ENCODE results near the gene TMCO4.

TMCO4 gene

DNA sequence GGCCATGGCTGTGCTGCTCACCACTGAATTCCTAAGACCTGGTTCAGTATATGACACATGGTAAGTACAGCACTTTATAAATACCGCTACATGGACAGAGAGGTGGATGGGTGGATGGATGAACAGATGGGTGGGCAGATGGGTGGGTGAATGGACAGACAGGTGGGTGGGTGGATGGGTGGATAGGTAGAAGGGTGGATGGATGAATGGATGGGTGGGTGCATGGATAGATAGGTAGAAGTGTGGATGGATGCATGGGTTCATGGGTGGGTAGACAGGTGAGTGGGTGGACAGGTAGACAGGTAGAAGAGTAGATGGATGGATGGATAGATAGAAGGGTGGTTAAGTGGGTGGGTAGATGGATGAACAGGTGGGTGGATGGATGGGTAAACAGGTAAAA, 54.8 kb downstream of the TMCO4 start:
- DNase-seq = no peak

DNA sequence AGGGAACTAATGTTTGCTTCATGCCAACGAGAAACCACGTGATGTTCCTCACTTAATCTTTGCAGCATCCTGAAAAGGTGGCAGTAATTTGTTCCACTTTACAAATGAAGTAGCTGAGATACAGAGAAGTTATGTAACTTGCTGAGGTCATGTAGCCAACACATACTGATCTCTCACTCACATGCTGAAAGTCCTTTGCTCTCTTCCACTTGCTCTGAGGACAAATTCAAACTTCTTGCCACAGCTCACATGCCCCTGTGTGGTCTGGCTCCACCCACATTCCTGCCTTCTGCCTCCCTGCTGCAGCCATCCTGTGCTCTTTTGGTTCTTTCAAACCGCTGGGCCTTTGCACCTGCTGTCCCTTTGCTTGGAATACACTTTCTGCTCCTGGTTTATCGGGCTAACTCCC, 55.4 kb downstream of the TMCO4 start:
- no peak for DNase-seq

DNA sequence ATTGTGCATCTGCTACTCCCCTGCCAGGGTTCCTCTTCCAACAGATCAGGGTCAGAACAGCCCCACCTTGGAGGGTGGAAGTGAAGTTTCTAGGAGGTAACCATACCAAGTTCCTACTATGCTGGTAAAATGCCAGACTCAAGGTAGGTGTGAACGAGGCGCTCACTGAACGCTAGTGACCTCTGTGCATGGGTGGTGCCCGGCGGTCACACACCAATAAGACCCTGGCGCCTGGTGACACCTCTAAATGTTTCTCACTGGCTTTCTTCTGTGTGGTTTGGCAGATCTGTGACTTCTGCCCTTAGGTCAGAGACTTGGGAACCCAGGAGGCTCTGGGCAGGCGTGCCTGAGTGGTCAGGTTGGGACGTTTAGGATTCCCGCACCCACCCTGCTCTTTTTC, 55.9 kb downstream of the TMCO4 start:
- no peak for DNase-seq

GRCh38 chr1:19743180-19743579, 56.5 kb downstream of the TMCO4 start:
- no peak for DNase-seq

DNA sequence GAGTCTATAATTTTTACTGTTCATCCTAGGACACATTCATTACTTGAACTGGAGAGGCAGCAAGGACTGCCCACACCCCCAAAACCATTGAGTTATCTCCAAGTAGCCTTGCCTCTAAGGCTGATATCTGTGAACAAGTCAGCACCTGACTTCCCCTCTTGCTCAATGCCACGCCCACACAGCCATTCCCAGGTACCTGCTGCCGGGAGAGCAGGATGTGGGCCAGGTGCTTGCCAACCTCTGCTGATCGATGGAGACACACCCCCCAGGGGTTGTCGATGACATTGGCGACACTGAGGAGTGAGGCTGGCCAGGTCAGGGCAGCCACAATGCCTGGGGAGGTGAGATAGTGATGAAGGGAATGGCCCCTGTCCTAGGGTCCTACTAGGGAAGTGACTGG, 60.1 kb downstream of the TMCO4 start:
- no peak for DNase-seq

GRCh38 chr1:19738669-19739068, 61.0 kb downstream of the TMCO4 start:
- no peak for DNase-seq

DNA sequence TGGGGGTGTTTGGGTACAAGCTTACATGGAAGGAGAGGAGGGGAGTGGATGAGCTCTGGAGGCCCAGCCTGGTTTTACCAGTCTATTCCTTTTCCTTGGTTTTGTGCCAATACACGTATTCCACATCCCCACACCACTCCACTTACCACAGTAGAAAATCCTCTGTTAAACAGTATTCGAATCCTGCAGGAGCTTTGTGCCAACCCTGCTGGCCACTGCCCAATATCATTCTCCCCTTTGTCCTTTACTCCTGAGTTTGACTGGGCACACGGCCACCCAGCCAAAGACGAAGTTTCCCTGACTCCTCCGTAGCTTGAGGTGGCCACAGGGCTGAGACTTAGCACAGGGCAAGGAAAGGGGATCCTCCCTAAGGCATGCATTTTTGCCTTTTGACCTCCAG, 61.6 kb downstream of the TMCO4 start:
- DNase-seq = no peak

GRCh38 chr1:19737104-19737825, 62.5 kb downstream of the TMCO4 start:
- peak; percentile 63 for DNase-seq

DNA sequence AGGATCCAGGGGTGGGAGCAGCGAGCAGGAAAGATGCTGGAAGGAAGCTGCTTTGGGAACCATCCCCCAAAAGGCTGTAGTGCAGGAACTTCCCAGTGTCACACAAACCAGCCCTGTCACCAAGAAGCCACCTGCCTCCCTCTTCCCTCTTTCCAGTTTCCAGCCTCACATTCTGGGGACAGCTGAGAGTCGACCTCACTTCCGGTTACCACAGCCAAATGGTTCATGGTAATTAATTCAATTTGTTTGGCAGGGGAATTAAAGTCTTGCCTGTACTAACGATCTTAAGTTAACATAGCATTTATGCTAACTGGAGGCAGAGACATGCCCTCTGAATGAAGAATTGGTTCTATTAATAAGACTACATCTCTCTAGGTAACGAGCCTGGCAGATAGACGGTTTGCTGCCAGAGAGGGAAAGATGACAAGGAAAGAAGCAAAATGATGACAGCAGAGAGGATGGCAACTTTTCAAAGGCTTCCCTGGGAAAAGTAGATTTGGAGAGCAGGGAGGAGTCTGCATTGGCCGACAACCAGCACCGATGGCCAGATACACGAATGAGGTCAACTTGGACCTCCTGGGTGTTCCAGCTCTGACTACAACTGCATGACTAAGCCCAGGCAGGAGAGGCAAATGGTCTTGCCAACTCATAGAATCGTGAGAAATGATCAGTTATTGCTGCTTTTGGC, 64.1 kb downstream of the TMCO4 start:
- DNase-seq = peak; percentile 16

DNA sequence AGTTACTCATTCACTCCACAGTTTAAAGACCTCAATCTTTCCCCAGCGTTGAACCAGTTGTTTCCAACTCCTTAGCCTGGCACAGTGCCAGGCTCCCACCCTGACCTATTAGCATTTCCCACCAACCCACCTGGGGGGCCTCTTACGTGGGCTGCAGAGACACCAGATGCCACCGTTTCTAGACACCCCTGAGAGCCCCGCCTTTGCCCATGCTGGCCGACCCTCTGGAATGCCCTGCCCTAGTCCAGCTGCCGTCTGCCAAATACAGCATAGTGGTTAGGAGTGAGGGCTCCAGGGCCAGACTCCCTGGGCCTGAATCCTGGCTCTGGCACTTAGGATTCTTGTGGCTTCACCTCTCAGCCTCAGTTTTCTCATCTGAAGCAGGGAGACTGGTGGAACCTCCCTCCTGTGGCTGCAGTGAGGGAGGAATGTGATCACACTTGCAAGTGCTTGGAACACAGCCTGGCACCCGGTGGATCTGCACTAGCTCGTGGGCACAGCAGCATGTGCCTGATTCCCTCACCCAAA, 65.2 kb downstream of the TMCO4 start:
- peak; percentile 4 for DNase-seq

DNA sequence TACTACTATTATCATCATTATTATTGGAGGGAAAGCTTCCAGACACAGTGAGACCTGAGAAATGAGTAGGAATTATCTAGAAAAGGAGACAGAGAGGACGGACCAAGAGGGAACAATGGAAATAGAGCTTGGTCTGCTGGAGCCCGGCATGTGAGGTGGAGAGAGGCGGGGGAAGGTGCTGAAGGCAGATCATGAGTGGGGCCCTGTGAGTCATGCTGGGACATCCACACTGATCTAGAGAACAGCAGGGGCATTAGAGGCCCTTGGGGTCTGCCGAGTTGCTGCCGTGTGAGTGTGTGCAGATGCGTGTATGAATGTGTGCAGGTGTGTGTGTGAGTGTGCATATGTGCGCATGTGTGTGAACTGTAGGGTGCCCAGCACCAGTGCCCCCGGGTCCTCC, 65.7 kb downstream of the TMCO4 start:
- no peak for DNase-seq

GRCh38 chr1:19733615-19734014, 66.1 kb downstream of the TMCO4 start:
- DNase-seq = no peak

GRCh38 chr1:19731311-19731821, 68.3 kb downstream of the TMCO4 start:
- no peak for DNase-seq

DNA sequence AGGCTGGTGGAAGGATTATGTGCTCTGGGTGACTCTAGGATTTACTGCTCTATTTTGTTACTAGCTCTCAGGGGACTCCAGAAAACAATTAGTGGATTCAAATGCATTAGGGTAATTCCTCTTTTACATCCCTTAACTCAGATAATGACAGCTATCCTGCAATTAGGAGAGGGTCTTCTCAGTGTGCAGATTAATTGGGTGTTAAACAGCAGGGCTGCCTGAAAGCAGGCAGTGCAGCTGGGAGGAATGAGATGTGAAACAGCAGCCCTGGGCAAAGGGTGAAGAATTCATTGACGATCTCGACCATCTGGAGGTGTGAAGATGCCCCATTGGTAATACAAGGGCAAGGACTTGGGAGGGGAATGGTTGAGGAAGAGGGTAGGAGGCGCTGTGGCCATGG, 68.9 kb downstream of the TMCO4 start:
- no peak for DNase-seq

DNA sequence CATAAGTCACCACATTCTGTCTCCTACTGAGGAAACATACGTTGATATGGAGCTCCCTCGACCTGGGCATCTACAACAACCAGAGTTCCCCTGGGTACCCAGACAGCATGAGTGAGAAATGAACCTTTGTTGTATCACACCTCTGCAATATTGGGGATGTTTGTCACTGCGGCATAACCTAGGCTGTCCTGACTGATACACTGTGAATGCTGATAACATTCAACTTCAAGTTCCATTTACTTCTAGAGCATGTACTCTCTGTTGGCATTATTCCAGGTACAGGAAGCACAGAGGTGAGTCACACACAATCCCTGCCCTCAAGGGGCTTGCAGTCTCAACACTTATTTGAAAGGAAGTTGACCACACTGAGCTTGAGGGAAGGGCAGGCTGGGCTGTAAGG, 69.5 kb downstream of the TMCO4 start:
- no peak for DNase-seq

DNA sequence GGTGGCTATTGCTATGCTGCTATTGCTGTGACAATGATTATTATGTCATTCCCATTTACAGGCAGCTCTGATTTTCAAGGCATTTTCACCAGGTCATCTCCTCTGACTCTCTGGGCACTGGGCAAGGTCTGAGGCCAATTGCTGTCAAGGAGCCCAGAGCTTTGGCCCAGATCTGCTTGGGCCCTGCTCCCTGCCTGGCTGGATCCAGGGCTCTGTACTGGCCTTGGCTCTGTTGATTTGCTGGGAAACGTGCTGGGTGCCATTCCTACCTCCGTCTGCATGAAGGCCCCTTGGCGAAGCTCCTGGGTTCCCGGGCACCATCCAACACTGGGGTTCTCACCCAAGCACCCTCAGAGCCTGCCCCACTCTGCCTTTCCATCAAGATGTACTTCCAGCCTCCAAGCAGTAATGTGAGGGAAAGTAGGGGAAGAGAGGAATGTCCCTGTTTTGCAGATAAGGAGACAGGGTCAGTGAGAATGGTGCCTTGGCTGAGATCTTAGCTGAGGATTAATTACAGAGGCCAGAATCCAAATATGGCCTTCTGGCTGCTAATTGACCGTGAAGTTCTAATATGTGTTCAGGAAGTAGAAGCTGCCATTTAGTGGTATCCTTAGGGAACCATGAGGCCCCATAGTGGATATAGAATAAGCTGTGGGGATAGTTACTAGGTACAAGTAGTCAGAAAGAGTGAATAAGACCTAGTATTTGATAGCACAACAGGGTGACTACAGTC, 71.1 kb downstream of the TMCO4 start:
- no peak for DNase-seq

DNA sequence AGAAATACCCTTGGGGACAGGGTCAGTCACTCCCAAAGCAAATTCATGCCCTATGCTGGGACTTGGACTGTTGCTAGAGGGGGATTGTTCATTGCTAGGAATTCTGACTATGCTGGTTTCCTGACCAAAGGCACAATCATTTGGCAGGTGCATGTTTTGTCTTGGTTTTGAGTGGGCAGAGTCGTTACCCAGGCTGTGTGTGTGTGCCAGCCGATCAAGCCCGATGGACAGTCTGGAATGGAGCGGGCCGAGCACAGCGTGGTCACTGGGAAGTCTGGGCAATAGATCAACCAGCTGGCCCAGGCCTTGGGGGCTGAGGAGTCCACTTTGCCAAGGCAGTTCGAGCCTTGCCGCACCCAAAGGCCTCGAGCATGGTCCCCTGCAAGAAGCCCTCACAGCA, 74.1 kb downstream of the TMCO4 start:
- no peak for DNase-seq

GRCh38 chr1:19723874-19724273, 75.8 kb downstream of the TMCO4 start:
- DNase-seq = no peak

DNA sequence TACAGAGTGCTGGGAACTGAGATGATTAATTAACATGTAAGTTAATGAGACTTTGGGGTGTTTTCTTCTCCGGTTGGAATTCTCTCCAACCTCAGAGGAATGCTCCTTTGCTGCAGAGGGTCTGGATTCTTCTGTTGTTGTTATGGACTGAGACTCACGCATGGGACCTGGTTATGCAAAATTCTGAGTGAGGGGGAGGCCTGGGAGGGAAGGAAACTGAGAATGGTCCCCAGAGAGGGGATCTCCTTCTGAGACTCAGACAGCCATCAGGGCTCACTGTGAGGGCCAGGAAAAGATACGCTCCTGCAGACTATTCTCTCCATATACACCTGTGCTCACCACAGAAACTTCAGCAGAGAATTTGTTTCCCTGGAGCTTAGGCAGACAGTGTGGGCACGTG, 78.7 kb downstream of the TMCO4 start:
- no peak for DNase-seq

GRCh38 chr1:19720174-19720573, 79.5 kb downstream of the TMCO4 start:
- no peak for DNase-seq

DNA sequence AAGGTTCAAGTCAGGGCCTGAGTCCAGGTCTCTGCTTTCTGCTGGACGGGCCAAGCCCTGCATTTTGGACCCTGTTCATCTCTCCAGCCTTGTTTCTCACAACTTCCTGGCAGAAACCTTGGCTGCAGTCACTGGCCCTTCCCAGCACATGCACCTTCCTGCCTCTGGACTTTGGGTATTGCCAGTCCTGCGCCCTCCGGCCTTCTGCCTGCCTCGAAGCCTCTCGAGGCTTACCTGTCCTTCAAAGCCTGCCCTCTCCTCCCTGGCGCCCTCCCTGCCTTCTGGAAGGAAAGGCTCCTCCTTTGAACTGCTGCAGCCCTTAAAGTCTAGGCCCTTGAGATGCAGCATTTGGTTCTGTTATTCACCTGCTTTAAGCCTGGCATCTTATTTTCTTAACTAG, 82.2 kb downstream of the TMCO4 start:
- no peak for DNase-seq

GRCh38 chr1:19715334-19716203, 84.1 kb downstream of the TMCO4 start:
- DNase-seq = peak; percentile 90

GRCh38 chr1:19712928-19713327, 86.8 kb downstream of the TMCO4 start:
- DNase-seq = no peak

All from kidney glomerular epithelial cell (primary cell).